Measurements from ENCODE around the gene FBXO39.
"Not testable (repeated sequence)": the region's sequence is repeated elsewhere in the genome, so short reads cannot be mapped to it uniquely, and the experiment has no call there.

FBXO39 gene

DNA sequence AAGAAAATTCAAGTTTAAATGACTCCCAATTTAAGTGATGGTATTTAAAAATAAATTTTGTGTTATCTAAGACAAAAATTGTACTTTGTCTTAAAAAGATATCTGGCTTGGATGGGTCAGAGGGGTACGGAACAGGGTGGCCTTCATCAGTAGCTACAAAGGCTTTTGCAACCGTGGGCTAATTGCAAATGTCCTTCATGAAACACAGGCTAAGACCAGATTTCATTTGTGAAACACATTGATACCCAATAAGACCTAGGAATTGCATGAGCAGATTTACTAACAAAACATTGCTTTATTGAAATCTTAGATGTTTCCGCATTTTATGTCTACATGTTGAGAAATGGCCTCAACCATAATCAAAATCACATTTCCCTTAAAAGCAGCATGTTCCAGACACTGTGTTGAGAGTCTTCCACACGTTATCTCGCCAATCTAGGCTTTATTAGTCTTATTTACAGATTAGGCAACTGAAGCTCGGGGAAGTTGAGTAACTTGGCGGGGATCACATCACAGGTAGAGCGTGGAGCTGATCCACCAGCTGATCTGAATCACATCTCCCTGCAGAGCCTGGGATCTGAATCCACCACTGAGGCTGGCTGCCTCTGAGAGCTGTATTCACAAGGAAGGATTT, 21.8 kb downstream of the FBXO39 start:
- TF ChIP-seq, protein P1, sequence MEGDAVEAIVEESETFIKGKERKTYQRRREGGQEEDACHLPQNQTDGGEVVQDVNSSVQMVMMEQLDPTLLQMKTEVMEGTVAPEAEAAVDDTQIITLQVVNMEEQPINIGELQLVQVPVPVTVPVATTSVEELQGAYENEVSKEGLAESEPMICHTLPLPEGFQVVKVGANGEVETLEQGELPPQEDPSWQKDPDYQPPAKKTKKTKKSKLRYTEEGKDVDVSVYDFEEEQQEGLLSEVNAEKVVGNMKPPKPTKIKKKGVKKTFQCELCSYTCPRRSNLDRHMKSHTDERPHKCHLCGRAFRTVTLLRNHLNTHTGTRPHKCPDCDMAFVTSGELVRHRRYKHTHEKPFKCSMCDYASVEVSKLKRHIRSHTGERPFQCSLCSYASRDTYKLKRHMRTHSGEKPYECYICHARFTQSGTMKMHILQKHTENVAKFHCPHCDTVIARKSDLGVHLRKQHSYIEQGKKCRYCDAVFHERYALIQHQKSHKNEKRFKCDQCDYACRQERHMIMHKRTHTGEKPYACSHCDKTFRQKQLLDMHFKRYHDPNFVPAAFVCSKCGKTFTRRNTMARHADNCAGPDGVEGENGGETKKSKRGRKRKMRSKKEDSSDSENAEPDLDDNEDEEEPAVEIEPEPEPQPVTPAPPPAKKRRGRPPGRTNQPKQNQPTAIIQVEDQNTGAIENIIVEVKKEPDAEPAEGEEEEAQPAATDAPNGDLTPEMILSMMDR (IDR thresholded peaks at IDR 0.05; ENCODE audit: low read depth, low read length, missing control alignments) = no peak
- H3K4me3 ChIP-seq (ENCODE audit: low read depth, low read length) = no peak overlapping the region
- in situ Hi-C loops (cut with HindIII; ENCODE audit: low sequenced_read_pairs) = no loop called here
- no peak for DNase-seq (ENCODE audit: low read depth)

DNA sequence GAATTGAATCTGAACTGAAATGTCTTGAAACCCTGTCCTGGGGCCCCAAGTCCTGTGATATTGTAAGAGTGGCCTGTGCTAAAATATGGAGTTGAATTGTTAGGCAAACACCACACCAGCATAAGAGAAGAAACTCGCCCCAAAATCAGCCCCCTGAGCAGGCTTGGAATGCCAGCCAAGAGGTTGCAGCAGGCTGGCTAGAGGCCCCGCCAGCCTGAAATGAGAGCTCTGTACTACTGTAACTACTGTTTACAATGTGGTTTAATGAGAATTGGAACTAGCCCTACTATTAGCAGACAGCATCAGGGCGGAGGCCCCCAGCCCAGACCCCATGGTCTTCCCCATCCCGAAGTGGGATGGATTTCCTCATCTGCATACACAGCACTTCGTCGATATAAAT, 23.7 kb downstream of the FBXO39 start:
- no peak for DNase-seq (ENCODE audit: low read depth)
- TF ChIP-seq, protein P1 (IDR thresholded peaks at IDR 0.05; ENCODE audit: low read depth, low read length, missing control alignments) = no peak
- in situ Hi-C loops (cut with HindIII; ENCODE audit: low sequenced_read_pairs) = no loop called here
- H3K4me3 ChIP-seq (ENCODE audit: low read depth, low read length) = no peak overlapping the region

DNA sequence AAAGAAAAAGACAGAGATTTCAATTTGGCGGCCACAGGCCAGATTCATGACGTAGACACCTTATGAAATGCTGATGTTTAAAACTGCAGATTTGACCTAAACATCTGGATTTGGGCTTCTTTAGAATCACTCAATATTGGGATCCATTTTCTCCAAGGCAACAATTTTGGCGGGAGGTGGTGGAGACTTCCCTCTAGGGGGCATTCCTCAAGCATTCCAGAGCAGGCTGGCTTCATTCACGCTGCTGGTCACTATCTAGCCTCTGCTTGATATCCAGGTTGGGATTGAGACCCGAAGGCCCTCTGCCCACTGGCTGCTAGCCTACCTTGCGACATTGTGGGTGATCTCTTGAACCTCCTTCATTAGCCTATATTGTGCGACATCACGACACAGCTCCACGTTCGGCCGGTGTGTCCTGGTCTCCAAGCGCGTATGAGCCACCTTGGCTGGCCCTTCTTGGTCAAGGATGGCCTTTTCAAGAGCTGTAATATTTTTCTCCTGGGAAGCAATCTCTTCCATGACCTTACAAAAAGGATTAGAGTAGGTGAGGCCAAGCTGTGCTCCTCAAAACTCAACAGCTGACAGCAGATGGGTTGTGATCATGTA, 24.5 kb downstream of the FBXO39 start:
- H3K4me3 ChIP-seq (ENCODE audit: low read depth, low read length) = no peak overlapping the region
- TF ChIP-seq, protein P1 (IDR thresholded peaks at IDR 0.05; ENCODE audit: low read depth, low read length, missing control alignments) = no peak
- no peak for DNase-seq (ENCODE audit: low read depth)
- in situ Hi-C loops (cut with HindIII; ENCODE audit: low sequenced_read_pairs) = no loop called here

DNA sequence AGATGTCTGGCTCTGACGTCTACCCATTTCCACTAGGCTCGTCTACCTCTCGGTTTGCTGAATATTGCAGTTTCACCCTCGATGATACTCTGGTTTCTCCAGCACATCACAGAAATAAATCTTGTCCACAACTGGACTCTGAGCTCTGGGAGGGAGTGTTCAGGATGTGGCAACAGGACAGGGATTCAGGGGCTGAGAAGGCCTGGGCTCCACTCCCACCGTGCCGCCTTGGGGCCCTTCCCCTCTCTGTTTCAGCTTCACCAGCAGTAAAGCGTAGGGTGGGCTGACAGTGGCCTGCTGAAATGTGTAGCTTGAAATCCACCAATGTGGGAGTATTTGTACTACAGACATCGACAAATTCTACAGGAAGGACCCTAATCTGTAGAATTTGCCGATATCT, 35.5 kb downstream of the FBXO39 start:
- TF ChIP-seq, protein P1 (IDR thresholded peaks at IDR 0.05; ENCODE audit: low read depth, low read length, missing control alignments) = no peak
- in situ Hi-C loops (cut with HindIII; ENCODE audit: low sequenced_read_pairs) = no loop called here
- no peak overlapping the region for H3K4me3 ChIP-seq (ENCODE audit: low read depth, low read length)
- DNase-seq (ENCODE audit: low read depth) = no peak

DNA sequence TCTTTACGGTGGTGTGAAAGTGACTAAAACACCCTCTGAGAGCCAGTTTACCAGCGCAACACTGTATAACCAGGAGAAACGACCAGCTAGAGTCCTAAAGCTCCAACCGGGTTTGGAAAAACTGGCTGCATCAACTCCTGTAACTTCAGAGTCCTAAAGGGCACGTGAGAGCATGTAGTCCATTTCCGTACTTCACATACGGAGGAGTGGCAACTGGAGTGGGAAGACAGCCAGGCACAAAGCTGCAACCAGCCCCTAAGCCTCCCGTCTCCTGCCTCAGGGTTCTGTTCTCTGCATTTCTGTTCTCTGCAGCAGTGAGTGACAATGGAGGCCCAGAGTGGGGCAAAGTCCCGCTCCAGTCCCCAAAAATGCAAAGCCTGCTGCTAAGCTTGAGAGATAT, 36.3 kb downstream of the FBXO39 start:
- in situ Hi-C loops (cut with HindIII; ENCODE audit: low sequenced_read_pairs) = no loop called here
- DNase-seq (ENCODE audit: low read depth) = no peak
- TF ChIP-seq, protein P1 (IDR thresholded peaks at IDR 0.05; ENCODE audit: low read depth, low read length, missing control alignments) = no peak
- no peak overlapping the region for H3K4me3 ChIP-seq (ENCODE audit: low read depth, low read length)

DNA sequence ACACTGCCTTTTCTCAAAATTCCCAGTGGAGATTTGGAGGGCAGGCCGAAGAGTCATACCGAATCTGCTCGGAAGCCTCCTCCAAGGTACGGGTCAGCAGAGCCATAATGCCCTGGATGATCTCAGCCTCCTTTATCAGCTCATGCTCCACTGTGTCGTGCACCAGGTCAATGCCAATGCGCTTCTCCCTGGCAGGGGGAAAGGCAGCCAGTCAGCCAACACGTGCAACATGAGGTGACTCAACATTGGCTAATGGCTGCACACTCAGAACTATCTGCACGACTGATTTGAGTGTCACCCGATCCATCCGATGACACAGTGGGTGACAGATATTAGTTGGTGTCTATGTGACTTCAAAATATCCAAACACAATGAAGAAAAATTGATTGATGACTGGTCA, 39.8 kb downstream of the FBXO39 start:
- no peak overlapping the region for H3K4me3 ChIP-seq (ENCODE audit: low read depth, low read length)
- in situ Hi-C loops (cut with HindIII; ENCODE audit: low sequenced_read_pairs) = no loop called here
- DNase-seq (ENCODE audit: low read depth) = no peak
- TF ChIP-seq, protein P1 (IDR thresholded peaks at IDR 0.05; ENCODE audit: low read depth, low read length, missing control alignments) = no peak

DNA sequence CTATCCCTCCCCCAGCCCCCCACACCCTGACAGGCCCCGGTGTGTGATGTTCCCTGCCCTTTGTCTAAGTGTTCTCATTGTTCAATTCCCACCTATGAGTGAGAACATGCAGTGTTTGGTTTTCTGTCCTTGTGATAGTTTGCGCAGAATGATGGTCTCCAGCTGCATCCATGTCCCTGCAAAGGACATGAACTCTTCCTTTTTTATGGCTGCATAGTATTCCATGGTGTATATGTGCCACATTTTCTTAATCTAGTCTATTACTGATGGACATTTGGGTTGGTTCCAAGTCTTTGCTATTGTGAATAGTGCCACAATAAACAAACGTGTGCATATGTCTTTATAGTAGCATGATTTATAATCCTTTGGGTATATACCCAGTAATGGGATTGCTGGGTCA, 40.4 kb downstream of the FBXO39 start:
- H3K4me3 ChIP-seq (ENCODE audit: low read depth, low read length); in situ Hi-C loops (cut with HindIII; ENCODE audit: low sequenced_read_pairs); DNase-seq (ENCODE audit: low read depth): not testable (repeated sequence)

Data from astrocyte of the cerebellum (primary cell).